Ishikawa (cell line): ENCODE measurements around the gene RBBP7.

Experiments used
- CEBPB ChIP-seq: IDR thresholded peaks from 2 replicates; pipeline ENCODE4 v1.6.1; 2012
- FOXM1 ChIP-seq: IDR thresholded peaks from 2 replicates; pipeline ENCODE4 v1.6.1; 2012; ENCODE audit warnings: low read depth, borderline replicate concordance
- NFIC ChIP-seq: IDR thresholded peaks from 2 replicates; pipeline ENCODE4 v1.6.1; 2012
- TAF1 ChIP-seq: IDR thresholded peaks from 2 replicates; pipeline ENCODE4 v1.6.1; 2012; ENCODE audit warnings: low read depth, mild to moderate bottlenecking
- YY1 ChIP-seq: IDR thresholded peaks from 2 replicates; pipeline ENCODE4 v1.6.1; 2012; ENCODE audit warnings: low read depth
- ZBTB7A ChIP-seq: IDR thresholded peaks from 2 replicates; pipeline ENCODE4 v1.6.1; 2012; ENCODE audit warnings: low read depth
- TF ChIP-seq, protein P1 (sequence below): IDR thresholded peaks from 2 replicates; pipeline ENCODE4 v1.6.1; 2012

DNA sequence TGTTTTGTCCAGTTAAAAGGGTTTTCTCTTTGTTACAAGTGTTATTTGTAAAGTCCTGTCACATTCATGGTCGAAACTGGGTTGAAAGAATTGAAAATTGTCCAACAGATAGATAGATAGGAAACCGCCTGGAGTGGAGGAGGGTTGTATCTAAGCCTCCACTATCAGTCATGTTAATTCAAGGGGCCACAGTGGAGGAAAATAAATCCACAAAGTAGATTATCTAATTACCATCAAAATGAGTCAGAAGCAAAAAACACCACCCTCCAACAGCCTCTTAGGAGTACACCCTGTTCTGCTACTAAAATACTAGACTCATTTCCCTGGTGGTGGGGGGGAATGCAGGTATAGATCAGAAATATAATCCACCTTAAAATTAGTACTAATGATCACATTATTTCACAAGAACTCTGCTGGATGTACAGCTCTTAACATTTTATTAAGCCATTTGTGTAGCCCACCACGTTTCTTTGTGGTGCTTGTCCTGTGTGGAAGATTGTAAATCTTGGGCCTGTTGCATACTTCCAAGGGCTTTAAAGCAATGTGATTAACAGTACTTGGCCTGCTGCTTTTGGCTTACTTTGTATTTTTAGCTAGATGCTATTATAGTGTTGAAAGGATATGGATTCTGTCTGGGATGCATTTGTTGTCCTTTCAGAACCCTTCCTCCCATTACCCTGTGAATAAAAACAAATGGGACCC lies 26.8 kb downstream of the RBBP7 start:
- TF ChIP-seq TAF1 (no peak), FOXM1 (no peak), NFIC (no peak), YY1 (no peak), ZBTB7A (no peak), CEBPB (no peak)
- TF ChIP-seq, protein P1, sequence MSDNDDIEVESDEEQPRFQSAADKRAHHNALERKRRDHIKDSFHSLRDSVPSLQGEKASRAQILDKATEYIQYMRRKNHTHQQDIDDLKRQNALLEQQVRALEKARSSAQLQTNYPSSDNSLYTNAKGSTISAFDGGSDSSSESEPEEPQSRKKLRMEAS = no peak
